CD4-positive, alpha-beta T cell (primary cell): Measurements from ENCODE around the gene SLC27A6. TPM values are rescaled to one million over a fixed set of nuclear protein-coding genes. Genes with fewer than 3 reads are reported as not detected.

ENCODE experiments used
- ATAC-seq: fragments of 200-7000 bp; cut with Tn5 transposase; one replicate; pipeline ENCODE4 v1.10.0; 2022; ENCODE audit warnings: mild to moderate bottlenecking; ENCODE audit not compliant: poor library complexity
- CTCF ChIA-PET: fragments of 350-600 bp; sonication (Branson Sonifier 250); formaldehyde crosslinking; loops from one replicate; lab custom pipeline; 2021; ENCODE audit warnings: antibody characterized with exemption, inconsistent platforms; lab: Charles Lee
- POLR2A ChIA-PET: fragments of 350-600 bp; sonication (Branson Sonifier 250); formaldehyde crosslinking; loops from one replicate; lab custom pipeline; 2021; ENCODE audit warnings: antibody characterized with exemption, inconsistent platforms; lab: Charles Lee
- DNase-seq, 14 experiments: peaks; one replicate each; pipeline ENCODE4 v3.0.0-alpha.2; 2013 to 2020; ENCODE audit warnings: mixed read lengths in 2 of 14
- H3K27ac ChIP-seq, 2 donors: one replicate each; pipeline versions ENCODE4 v1.5.1 to v1.7.0; 2013; ENCODE audit warnings: low read length in 2 of 2, low read depth in 1 of 2, mild to moderate bottlenecking in 1 of 2
- H3K27me3 ChIP-seq, 2 experiments: 1 replicate in 1 of 2; 2 replicates in 1 of 2; pipeline versions ENCODE4 v1.6.1 to v1.7.0; 2013; ENCODE audit warnings: low read length in 2 of 2, control low read depth in 1 of 2, mild to moderate bottlenecking in 1 of 2, moderate library complexity in 1 of 2; ENCODE audit not compliant: insufficient read depth in 2 of 2, control insufficient read depth in 1 of 2
- H3K36me3 ChIP-seq: one replicate; pipeline ENCODE4 v1.6.1; 2013; ENCODE audit warnings: low read length, control low read depth; ENCODE audit not compliant: insufficient read depth
- H3K4me1 ChIP-seq: one replicate; pipeline ENCODE4 v1.6.1; 2013; ENCODE audit warnings: low read length, control low read depth; ENCODE audit not compliant: insufficient read depth
- H3K4me3 ChIP-seq: one replicate; pipeline ENCODE4 v1.5.1; 2013; ENCODE audit warnings: mild to moderate bottlenecking, low read length, moderate library complexity
- H3K9me3 ChIP-seq, 2 experiments: 1 replicate in 1 of 2; 2 replicates in 1 of 2; pipeline versions ENCODE4 v1.6.1 to v1.7.0; 2013; ENCODE audit warnings: low read length in 2 of 2, mild to moderate bottlenecking in 2 of 2, control low read depth in 1 of 2, moderate library complexity in 1 of 2; ENCODE audit not compliant: control insufficient read depth in 1 of 2, insufficient read depth in 1 of 2
- H3K27ac Mint-ChIP-seq: one replicate; pipeline ENCODE4 v1.8.0; 2020; ENCODE audit warnings: mixed read lengths
- H3K27me3 Mint-ChIP-seq: one replicate; pipeline ENCODE4 v1.8.0; 2021; ENCODE audit warnings: mixed read lengths
- H3K36me3 Mint-ChIP-seq: one replicate; pipeline ENCODE4 v1.8.0; 2021; ENCODE audit warnings: low read depth, mixed read lengths
- H3K4me1 Mint-ChIP-seq: one replicate; pipeline ENCODE4 v1.8.0; 2021; ENCODE audit warnings: low read depth, mixed read lengths
- H3K4me3 Mint-ChIP-seq: one replicate; pipeline ENCODE4 v1.8.0; 2020; ENCODE audit warnings: mild to moderate bottlenecking, mixed read lengths
- H3K9me3 Mint-ChIP-seq: one replicate; pipeline ENCODE4 v1.8.0; 2020; ENCODE audit warnings: mixed read lengths
- CTCF ChIP-seq: fragments of 200-600 bp; IDR thresholded peaks from one replicate; pipeline ENCODE4 v1.8.0; 2022; ENCODE audit warnings: antibody characterized with exemption, mild to moderate bottlenecking
- intact Hi-C, 2 experiments: fragments of 100-400 bp; cut with DNase I in 1 of 2; cut with micrococcal nuclease in 1 of 2; formaldehyde crosslinking; loops; one replicate each; pipeline versions ENCODE4 v1.15.1 to v1.9.0; 2023 to 2025; cut with DNase I, micrococcal nuclease
- total RNA-seq, 174 experiments: library from RNA in 2 of 174; stranded (reverse) in 2 of 174; gene quantifications; one replicate each; pipeline ENCODE4 v1.2.3 and lab custom pipeline; 2021 to 2026

Gene SLC27A6
- total RNA-seq, 2 experiments from 2014 or later, result not detected

- TF ChIP-seq CTCF, result no peak
- Mint-ChIP-seq H3K4me3 (no peak overlapping the region), H3K27me3 (peaks cover 11% of the 10 kb centered on the region), H3K9me3 (no peaks in the 10 kb centered on the region), H3K27ac (no peak overlapping the region), H3K36me3 (no peaks in the 10 kb centered on the region), H3K4me1 (no peaks in the 10 kb centered on the region)
- no peak overlapping the region for H3K27ac ChIP-seq
- intact Hi-C loops, result no loop called here
- ChIA-PET CTCF (no interaction called here), POLR2A (no interaction called here)
- no peaks in the 10 kb centered on the region for H3K36me3 ChIP-seq
- DNase-seq, result no peak
- H3K9me3 ChIP-seq, result no peaks in the 10 kb centered on the region
- no peak for ATAC-seq
- no peak overlapping the region for H3K4me3 ChIP-seq
- H3K4me1 ChIP-seq, result no peaks in the 10 kb centered on the region
- H3K27me3 ChIP-seq, result no peaks in the 10 kb centered on the region
Measured at GRCh38 chr5:129020683-129021082, 55.4 kb downstream of the SLC27A6 start.

GRCh38 chr5:129021744-129022143, 56.5 kb downstream of the SLC27A6 start:
- peaks cover 11% of the 10 kb centered on the region for H3K27me3 Mint-ChIP-seq
- DNase-seq (no peak), ATAC-seq (no peak)
- H3K9me3 Mint-ChIP-seq, result no peaks in the 10 kb centered on the region
- H3K36me3 Mint-ChIP-seq, result no peaks in the 10 kb centered on the region
- H3K27me3 ChIP-seq, result no peaks in the 10 kb centered on the region
- no peak for TF ChIP-seq CTCF
- H3K27ac Mint-ChIP-seq, result no peak overlapping the region
- ChIA-PET CTCF (interaction anchor here (0.6 kb wide), 1 partner anchor 783 kb away, joined by 3 read pairs; no protein-coding TSS in a partner anchor), POLR2A (no interaction called here)
- H3K36me3 ChIP-seq, result no peaks in the 10 kb centered on the region
- H3K9me3 ChIP-seq, result no peaks in the 10 kb centered on the region
- no peak overlapping the region for H3K27ac ChIP-seq
- no peaks in the 10 kb centered on the region for H3K4me1 ChIP-seq
- no peak overlapping the region for H3K4me3 Mint-ChIP-seq
- no peak overlapping the region for H3K4me3 ChIP-seq
- intact Hi-C loops, result no loop called here
- no peaks in the 10 kb centered on the region for H3K4me1 Mint-ChIP-seq

- no peak overlapping the region for H3K27ac ChIP-seq
- intact Hi-C loops, result no loop called here
- no peaks in the 10 kb centered on the region for H3K4me1 Mint-ChIP-seq
- H3K4me3 Mint-ChIP-seq, result no peak overlapping the region
- H3K9me3 Mint-ChIP-seq, result no peaks in the 10 kb centered on the region
- no peaks in the 10 kb centered on the region for H3K9me3 ChIP-seq
- ChIA-PET POLR2A (no interaction called here), CTCF (interaction anchor here (0.6 kb wide), 1 partner anchor 783 kb away, joined by 3 read pairs; no protein-coding TSS in a partner anchor)
- no peak overlapping the region for H3K4me3 ChIP-seq
- H3K27me3 Mint-ChIP-seq, result peaks cover 11% of the 10 kb centered on the region
- H3K36me3 Mint-ChIP-seq, result no peaks in the 10 kb centered on the region
- DNase-seq, result no peak
- no peak for ATAC-seq
- no peaks in the 10 kb centered on the region for H3K36me3 ChIP-seq
- no peaks in the 10 kb centered on the region for H3K4me1 ChIP-seq
- TF ChIP-seq CTCF, result no peak
- H3K27ac Mint-ChIP-seq, result no peak overlapping the region
- H3K27me3 ChIP-seq, result no peaks in the 10 kb centered on the region
Measured at GRCh38 chr5:129022599-129022998, 57.3 kb downstream of the SLC27A6 start.
